Fibroblast of the aortic adventitia (primary cell): ENCODE results near the gene NR1I3. TPM values are rescaled to one million over a fixed set of nuclear protein-coding genes. Genes with fewer than 3 reads are reported as not detected.
A peak's percentile ranks its signal among the peaks of the same experiment; 100 is the strongest.
"Not testable (repeated sequence)": the region's sequence is repeated elsewhere in the genome, so short reads cannot be mapped to it uniquely, and the experiment has no call there.

ENCODE experiments used
- DNase-seq: peaks from one replicate; pipeline ENCODE4 v3.0.0-alpha.2; 2010; ENCODE audit warnings: low read depth
- H3K4me3 ChIP-seq: 2 replicates; pipeline ENCODE4 v1.5.1; 2011; ENCODE audit warnings: low read depth, mild to moderate bottlenecking, control low read depth, low read length, moderate library complexity
- total RNA-seq: library from RNA; depleted of rRNA; stranded (reverse); fragments of >200 nt; gene quantifications from 2 replicates; pipeline ENCODE4 v1.2.3, GENCODE V29; 2012; ENCODE audit warnings: low replicate concordance
- TF ChIP-seq, protein P1 (sequence below): IDR thresholded peaks from 2 replicates; pipeline ENCODE4 v1.5.1; 2011; ENCODE audit warnings: mild to moderate bottlenecking, low read length, control low read depth, inconsistent platforms; ENCODE audit not compliant: insufficient read depth

Gene NR1I3
- total RNA-seq, 1 donor: not detected

- TF ChIP-seq, protein P1, sequence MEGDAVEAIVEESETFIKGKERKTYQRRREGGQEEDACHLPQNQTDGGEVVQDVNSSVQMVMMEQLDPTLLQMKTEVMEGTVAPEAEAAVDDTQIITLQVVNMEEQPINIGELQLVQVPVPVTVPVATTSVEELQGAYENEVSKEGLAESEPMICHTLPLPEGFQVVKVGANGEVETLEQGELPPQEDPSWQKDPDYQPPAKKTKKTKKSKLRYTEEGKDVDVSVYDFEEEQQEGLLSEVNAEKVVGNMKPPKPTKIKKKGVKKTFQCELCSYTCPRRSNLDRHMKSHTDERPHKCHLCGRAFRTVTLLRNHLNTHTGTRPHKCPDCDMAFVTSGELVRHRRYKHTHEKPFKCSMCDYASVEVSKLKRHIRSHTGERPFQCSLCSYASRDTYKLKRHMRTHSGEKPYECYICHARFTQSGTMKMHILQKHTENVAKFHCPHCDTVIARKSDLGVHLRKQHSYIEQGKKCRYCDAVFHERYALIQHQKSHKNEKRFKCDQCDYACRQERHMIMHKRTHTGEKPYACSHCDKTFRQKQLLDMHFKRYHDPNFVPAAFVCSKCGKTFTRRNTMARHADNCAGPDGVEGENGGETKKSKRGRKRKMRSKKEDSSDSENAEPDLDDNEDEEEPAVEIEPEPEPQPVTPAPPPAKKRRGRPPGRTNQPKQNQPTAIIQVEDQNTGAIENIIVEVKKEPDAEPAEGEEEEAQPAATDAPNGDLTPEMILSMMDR: no peak
- no peak overlapping the region for H3K4me3 ChIP-seq
- DNase-seq: no peak
Observed at GRCh38 chr1:161259765-161260164, 21.8 kb upstream of the NR1I3 start.

DNA sequence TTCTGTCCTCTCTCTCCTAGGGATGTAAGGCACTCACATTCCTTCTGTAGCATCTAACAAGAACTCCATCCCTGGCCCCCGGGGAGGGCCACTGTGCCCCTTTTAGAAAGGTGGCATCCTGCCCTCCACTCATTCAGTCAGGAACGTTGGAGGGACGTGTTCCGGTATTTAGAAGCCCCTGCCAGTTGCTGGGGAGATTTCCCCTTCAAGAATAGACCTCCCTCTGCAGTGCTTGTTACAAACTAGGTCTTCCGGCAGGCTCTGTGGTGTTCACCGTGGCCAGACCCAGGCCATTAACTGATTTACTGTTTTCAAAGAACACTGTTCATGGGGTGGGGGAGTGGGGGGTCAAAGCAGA is 21.3 kb upstream of the NR1I3 start:
- TF ChIP-seq, protein P1: no peak
- DNase-seq: no peak
- no peak overlapping the region for H3K4me3 ChIP-seq

DNA sequence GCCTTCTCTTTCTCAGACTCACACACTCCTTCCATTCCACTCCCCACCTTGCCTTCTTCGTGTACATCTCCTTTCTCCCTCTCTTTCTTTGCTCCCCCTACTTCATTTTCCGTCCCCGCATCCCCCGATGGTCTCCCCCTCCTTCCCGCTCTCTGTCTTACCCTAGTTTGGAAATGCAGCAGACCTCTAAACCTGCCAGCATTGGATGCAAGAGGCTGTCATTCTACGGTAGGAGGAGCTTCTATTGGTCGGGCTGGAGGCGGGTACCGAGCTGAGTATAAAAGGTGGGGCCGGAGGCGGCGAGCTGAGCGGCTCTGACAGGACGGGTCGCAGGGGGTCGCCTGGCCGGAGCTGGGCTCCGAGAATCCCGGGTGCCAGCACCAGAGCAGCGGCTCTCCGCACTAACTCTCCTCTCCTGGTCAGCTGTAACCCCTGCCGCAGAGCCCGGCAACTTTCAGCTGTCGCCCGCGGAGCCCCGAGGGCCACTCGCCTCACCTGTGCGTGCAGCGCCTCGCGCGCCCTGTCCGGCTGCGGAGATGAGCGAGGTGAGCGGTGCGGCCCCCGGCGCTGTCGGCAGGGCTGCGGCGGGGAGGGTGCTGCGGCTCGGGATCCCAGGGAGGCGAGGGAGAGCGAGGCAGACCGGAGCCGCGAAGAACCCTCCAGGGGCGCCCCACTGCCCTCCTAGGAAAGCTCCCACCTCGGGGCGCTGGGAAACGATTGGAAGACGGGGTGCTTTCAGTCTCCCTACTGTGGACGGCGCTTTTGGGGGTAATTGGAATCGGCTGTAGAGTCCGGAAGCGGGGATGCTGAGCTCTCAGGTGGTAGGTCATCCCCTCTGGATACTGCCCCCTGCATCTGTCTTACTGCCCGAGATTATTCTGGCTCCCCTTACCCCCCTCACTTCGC is 20.7 kb upstream of the NR1I3 start, which contains the start of gene PCP4L1:
TSS of gene PCP4L1 (plus strand) at position 307 of the 906 bp plus-strand sequence. CDS start at position 537, 230 bp downstream.
- DNase-seq: peak; percentile 42
- H3K4me3 ChIP-seq: peak within 1 kb of the TSS; percentile 40
- TF ChIP-seq, protein P1: no peak

GRCh38 chr1:161257109-161257508 is 19.1 kb upstream of the NR1I3 start:
- DNase-seq, H3K4me3 ChIP-seq: not testable (repeated sequence)

- not testable (repeated sequence) for H3K4me3 ChIP-seq, DNase-seq
Observed at GRCh38 chr1:161255955-161256520, 18.0 kb upstream of the NR1I3 start.

GRCh38 chr1:161255302-161255701 is 17.3 kb upstream of the NR1I3 start:
- not testable (repeated sequence) for H3K4me3 ChIP-seq, DNase-seq

DNA sequence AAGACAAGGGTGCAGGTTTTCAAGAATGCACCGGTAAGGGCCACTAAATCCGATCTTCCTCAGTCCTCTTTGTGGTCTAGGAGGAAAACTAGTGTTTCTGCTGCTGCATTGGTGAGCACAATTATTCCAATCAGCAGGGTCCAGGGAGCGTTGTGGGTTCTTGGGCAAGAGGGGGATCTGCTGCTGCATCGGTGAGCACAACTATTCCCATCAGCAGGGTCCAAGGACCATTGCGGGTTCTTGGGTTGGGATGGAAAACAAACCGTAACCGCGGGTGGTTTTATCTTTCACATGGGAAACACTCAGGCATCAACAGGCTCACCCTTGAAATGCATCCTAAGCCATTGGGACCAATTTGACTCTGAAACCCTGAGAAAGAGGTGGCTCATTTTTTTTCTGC is 13.6 kb upstream of the NR1I3 start:
- H3K4me3 ChIP-seq: no peak overlapping the region
- no peak for DNase-seq
- TF ChIP-seq, protein P1: no peak

DNA sequence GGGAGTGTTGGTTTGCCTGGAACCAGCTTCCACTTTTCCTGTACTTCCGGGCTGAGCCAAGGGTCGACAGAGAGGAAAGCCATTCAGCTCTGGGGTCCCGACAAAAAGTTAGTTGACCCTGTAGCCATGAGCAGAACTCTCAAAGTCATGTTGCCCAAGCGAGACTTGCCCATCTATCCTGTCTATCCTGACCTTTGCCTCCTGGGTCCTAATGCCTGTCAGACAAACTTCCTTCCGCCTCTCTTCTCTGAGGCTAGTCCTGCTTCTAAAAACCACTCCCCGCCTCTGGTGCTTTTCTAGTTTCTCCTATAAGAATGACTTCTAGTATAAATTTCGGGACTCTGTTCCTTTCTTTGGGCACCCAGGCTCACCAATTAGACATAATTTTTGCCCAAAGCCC is 12.8 kb upstream of the NR1I3 start:
- H3K4me3 ChIP-seq: no peak overlapping the region
- no peak for DNase-seq
- TF ChIP-seq, protein P1: no peak

DNA sequence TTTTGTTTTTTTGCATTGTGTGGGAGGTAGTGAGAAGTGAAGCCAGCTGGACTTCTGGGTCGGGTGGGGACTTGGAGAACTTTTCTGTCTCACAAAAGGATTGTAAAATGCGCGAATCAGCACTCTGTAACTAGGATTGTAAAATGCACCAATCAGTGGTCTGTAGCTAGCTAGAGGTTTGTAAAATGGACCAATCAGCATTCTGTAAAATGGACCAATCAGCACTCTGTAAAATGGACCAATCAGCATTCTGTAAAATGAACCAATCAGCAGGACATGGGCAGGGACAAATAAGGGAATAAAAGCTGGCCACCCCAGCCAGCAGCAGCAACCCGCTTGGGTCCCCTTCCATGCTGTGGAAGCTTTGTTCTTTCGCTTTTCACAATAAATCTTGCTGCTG is 12.1 kb upstream of the NR1I3 start:
- not testable (repeated sequence) for DNase-seq, H3K4me3 ChIP-seq
